ENCODE results near the gene SWSAP1. TPM values are rescaled to one million over a fixed set of nuclear protein-coding genes. Genes with fewer than 3 reads are reported as not detected.
"Not testable (repeated sequence)": the region's sequence is repeated elsewhere in the genome, so short reads cannot be mapped to it uniquely, and the experiment has no call there.

SWSAP1 gene
- total RNA-seq, 1 experiment from 2014 or later: 1.4 TPM

DNA sequence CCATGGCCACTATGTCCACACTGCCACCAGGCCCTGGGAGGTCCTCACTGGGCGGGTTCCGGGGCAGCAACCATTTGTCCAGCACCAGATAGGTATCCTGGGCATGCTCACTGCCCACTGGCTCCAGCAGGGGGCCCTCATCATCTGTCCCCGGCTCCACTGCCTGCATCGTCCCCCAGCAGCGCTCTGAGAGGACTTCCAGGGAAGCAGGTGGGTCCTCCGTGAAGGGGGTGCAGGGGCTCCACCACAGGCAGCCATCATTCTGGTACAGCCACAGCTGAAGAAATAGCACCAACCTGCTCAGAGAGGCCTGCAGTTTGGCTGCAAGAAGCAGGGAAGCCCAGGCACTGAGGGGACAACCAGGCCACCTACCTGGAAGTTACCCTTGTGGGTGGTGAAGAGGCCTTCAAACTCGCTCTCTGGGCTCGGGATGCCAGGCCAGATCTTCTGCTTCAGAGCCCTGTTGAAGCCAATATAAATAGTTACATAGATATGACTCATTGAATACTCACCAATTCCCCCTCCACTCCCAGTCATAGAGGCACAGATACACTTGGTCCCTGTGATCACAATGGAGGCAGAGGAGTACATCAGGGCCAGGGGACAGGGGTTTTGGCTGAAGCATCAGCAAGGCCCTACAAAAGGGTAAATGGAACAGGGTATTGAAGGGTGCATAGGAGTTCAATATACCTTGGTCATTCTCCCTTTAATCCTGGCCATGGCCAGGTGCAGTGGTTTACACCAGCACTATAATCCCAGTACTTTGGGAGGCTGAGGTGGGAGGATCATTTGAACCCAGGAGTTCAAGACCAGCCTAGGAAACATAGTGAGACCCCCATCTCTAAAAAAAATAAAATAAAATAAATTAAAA lies 4.1 kb downstream of the SWSAP1 start:
- ChIA-PET CTCF (interaction anchor here (0.5 to 1.8 kb wide), 7 partner anchors 10 to 216 kb away, joined by 3 to 6 read pairs (median 3); partner anchors contain the start of gene RAB3D), POLR2A (interaction anchor here (1.1 to 5.6 kb wide), 3 partner anchors 33 to 1344 kb away, joined by 3 to 88 read pairs (median 4); partner anchors contain the start of genes CCDC159 and TMEM205)
- Mint-ChIP-seq H3K9me3 (ENCODE audit: unreplicated experiment) (no peaks in the 10 kb centered on the region), H3K4me1 (ENCODE audit: insufficient read depth, unreplicated experiment) (peaks cover 35% of the 10 kb centered on the region), H3K27ac (ENCODE audit: low read depth, unreplicated experiment) (no peak overlapping the region), H3K27me3 (ENCODE audit: insufficient read depth, unreplicated experiment) (no peaks in the 10 kb centered on the region), H3K36me3 (ENCODE audit: insufficient read depth, unreplicated experiment) (no peaks in the 10 kb centered on the region), H3K4me3 (ENCODE audit: unreplicated experiment) (peak overlapping the region; percentile 43)
- DNase-seq (ENCODE audit: unreplicated experiment): peak; percentile 88
- intact Hi-C loops (cut with micrococcal nuclease): no loop called here
- BruUV-seq (replicated peaks): no TSS peak
- TF ChIP-seq, protein P1, sequence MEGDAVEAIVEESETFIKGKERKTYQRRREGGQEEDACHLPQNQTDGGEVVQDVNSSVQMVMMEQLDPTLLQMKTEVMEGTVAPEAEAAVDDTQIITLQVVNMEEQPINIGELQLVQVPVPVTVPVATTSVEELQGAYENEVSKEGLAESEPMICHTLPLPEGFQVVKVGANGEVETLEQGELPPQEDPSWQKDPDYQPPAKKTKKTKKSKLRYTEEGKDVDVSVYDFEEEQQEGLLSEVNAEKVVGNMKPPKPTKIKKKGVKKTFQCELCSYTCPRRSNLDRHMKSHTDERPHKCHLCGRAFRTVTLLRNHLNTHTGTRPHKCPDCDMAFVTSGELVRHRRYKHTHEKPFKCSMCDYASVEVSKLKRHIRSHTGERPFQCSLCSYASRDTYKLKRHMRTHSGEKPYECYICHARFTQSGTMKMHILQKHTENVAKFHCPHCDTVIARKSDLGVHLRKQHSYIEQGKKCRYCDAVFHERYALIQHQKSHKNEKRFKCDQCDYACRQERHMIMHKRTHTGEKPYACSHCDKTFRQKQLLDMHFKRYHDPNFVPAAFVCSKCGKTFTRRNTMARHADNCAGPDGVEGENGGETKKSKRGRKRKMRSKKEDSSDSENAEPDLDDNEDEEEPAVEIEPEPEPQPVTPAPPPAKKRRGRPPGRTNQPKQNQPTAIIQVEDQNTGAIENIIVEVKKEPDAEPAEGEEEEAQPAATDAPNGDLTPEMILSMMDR (IDR thresholded peaks at IDR 0.05; ENCODE audit: unreplicated experiment): peak; percentile 12

DNA sequence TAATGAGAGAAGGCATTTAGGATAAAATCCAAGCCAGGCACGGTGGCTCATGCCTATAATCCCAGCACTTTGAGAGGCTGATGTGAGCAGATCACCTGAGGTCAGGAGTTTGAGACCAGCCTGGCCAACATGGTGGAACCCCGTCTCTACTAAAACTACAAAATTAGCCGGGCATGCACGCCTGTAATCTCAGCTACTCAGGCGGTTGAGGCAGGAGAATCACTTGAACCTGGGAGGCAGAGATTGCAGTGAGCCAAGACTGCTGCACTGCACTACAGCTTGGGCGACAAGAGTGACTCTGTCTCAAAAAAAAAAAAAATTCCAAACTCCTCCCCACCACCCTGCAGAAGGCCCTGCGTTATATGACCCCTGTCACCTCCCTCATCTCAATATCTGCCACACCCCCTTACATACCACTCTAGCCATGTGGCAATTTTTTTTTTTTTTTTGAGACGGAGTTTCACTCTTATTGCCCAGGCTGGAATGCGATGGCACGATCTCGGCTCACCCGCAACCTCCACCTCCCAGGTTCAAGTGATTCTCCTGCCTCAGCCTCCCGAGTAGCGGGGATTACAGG lies 4.9 kb downstream of the SWSAP1 start:
- H3K27me3 Mint-ChIP-seq (ENCODE audit: insufficient read depth, unreplicated experiment); H3K27ac Mint-ChIP-seq (ENCODE audit: low read depth, unreplicated experiment); H3K4me3 Mint-ChIP-seq (ENCODE audit: unreplicated experiment); H3K9me3 Mint-ChIP-seq (ENCODE audit: unreplicated experiment); H3K36me3 Mint-ChIP-seq (ENCODE audit: insufficient read depth, unreplicated experiment); intact Hi-C loops (cut with micrococcal nuclease); DNase-seq (ENCODE audit: unreplicated experiment); BruUV-seq (replicated peaks): not testable (repeated sequence)
- ChIA-PET CTCF (interaction anchor here (0.6 to 1.2 kb wide), 6 partner anchors 20 to 204 kb away, joined by 3 to 4 read pairs (median 3); no protein-coding TSS in a partner anchor), POLR2A (interaction anchor here (1.1 kb wide), 1 partner anchor 55 kb away, joined by 3 read pairs; no protein-coding TSS in a partner anchor)
- H3K4me1 Mint-ChIP-seq (ENCODE audit: insufficient read depth, unreplicated experiment): peaks cover 35% of the 10 kb centered on the region

GRCh38 chr19:11379857-11380350 lies 5.4 kb downstream of the SWSAP1 start:
- peak overlapping the region; percentile 76 for H3K4me3 Mint-ChIP-seq (ENCODE audit: unreplicated experiment)
- TF ChIP-seq, protein P1 (IDR thresholded peaks at IDR 0.05; ENCODE audit: unreplicated experiment): no peak
- H3K27ac Mint-ChIP-seq (ENCODE audit: low read depth, unreplicated experiment): no peak overlapping the region
- H3K4me1 Mint-ChIP-seq (ENCODE audit: insufficient read depth, unreplicated experiment): peaks cover 35% of the 10 kb centered on the region
- intact Hi-C loops (cut with micrococcal nuclease): loop anchor here (2.0 kb wide), 3 partner anchors 55 to 207 kb away; partner anchors contain the start of genes ODAD3 and PRKCSH
- no peaks in the 10 kb centered on the region for H3K9me3 Mint-ChIP-seq (ENCODE audit: unreplicated experiment)
- DNase-seq (ENCODE audit: unreplicated experiment): no peak
- H3K36me3 Mint-ChIP-seq (ENCODE audit: insufficient read depth, unreplicated experiment): no peaks in the 10 kb centered on the region
- ChIA-PET CTCF (interaction anchor here (0.7 to 2.0 kb wide), 8 partner anchors 21 to 209 kb away, joined by 3 to 9 read pairs (median 4); no protein-coding TSS in a partner anchor), POLR2A (interaction anchor here (2.0 kb wide), 1 partner anchor 33 kb away, joined by 6 read pairs; the partner anchor contains the start of genes CCDC159 and TMEM205)
- H3K27me3 Mint-ChIP-seq (ENCODE audit: insufficient read depth, unreplicated experiment): no peaks in the 10 kb centered on the region
- TSS peak; percentile 67 for BruUV-seq (replicated peaks)

- intact Hi-C loops (cut with micrococcal nuclease): loop anchor here (2.0 kb wide), 3 partner anchors 54 to 206 kb away; partner anchors contain the start of genes ODAD3 and PRKCSH
- Mint-ChIP-seq H3K36me3 (ENCODE audit: insufficient read depth, unreplicated experiment) (no peaks in the 10 kb centered on the region), H3K4me1 (ENCODE audit: insufficient read depth, unreplicated experiment) (peaks cover 35% of the 10 kb centered on the region), H3K27me3 (ENCODE audit: insufficient read depth, unreplicated experiment) (no peaks in the 10 kb centered on the region), H3K27ac (ENCODE audit: low read depth, unreplicated experiment) (peak overlapping the region; percentile 90), H3K4me3 (ENCODE audit: unreplicated experiment) (peak overlapping the region; percentile 76), H3K9me3 (ENCODE audit: unreplicated experiment) (no peaks in the 10 kb centered on the region)
- TF ChIP-seq, protein P1 (IDR thresholded peaks at IDR 0.05; ENCODE audit: unreplicated experiment): peak; percentile 71
- ChIA-PET CTCF (interaction anchor here (0.6 to 2.0 kb wide), 34 partner anchors 11 to 255 kb away, joined by 3 to 13 read pairs (median 4); partner anchors contain the start of genes RAB3D and TSPAN16), POLR2A (interaction anchor here (0.6 to 2.0 kb wide), 14 partner anchors 10 to 427 kb away, joined by 3 to 11 read pairs (median 5); partner anchors contain the start of genes CCDC159, ECSIT, ODAD3 and PRKCSH)
- BruUV-seq (replicated peaks): no TSS peak
- DNase-seq (ENCODE audit: unreplicated experiment): peak; percentile 99
Measured at GRCh38 chr19:11380653-11381537, 6.4 kb downstream of the SWSAP1 start.
